GM18870 (cell line): Measurements from ENCODE around the gene HLA-DRB1.
"Not testable (repeated sequence)": the region's sequence is repeated elsewhere in the genome, so short reads cannot be mapped to it uniquely, and the experiment has no call there.

Experiments used
- ATAC-seq: cut with Tn5 transposase; IDR thresholded peaks from one replicate; pipeline ENCODE4 v1.9.1; 2021; ENCODE audit warnings: moderate library complexity; ENCODE audit not compliant: unreplicated experiment

The HLA-DRB1 gene

DNA sequence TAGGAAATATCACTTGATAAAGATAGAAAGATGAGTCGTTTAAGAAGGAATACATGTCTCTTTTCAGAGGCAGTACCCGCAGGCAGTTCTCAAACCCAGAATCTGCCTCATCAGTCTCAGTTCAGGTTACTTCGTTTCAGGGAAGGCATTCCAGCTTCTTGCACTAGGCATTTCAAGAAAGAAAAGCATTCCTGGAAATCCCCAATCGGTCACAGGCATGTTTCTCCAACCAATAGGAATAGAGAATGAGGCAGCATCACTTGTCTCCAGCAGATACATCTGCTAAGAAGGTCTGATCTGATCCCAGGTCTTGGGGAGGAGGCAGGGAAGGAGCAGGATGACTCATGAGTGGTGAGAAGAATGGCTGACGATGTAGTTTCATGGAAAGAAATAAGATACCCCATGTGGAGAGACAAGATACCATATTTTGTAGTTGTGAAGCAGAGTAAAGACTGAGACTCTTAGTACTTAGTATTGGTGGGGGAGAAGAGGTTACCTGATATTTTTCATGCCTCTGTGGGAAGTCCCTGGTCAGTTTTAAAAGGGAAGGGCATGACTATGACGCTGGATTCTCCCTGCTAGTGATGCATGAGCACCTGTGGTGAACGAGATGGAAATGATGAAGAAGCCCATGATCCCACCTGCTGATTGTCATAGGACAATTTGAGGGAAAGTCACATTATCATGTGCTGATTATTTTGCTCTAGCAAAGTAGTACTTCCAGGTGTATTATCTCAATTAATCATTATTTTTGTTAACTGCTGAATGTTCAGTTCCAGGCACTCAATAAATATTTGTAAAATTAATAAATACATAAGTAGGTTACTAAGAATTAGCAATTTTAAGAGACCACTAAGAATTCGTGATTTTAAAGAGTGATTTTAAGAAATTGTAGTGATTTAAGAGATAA, 20.3 kb upstream of the HLA-DRB1 start:
- ATAC-seq = peak; percentile 81

DNA sequence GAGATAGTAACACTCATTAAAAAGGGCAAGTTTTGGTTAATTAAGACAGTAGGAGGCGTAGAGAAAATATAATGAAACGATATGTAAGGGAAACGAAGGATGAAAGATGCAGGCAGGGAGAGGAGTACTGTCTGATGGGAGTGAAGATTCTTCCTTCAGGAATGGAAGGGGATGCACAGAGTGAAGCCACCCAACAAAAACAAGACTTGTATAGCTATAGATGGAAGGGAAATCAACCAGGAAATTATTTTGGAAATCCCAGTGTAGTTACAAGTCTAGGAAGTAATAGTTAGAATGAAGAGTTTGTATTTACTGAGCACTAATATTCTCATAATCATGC, 19.7 kb upstream of the HLA-DRB1 start:
- no peak for ATAC-seq

GRCh38 chr6:32608362-32608761, 18.7 kb upstream of the HLA-DRB1 start:
- ATAC-seq = no peak

GRCh38 chr6:32607988-32608298, 18.3 kb upstream of the HLA-DRB1 start:
- ATAC-seq = no peak

DNA sequence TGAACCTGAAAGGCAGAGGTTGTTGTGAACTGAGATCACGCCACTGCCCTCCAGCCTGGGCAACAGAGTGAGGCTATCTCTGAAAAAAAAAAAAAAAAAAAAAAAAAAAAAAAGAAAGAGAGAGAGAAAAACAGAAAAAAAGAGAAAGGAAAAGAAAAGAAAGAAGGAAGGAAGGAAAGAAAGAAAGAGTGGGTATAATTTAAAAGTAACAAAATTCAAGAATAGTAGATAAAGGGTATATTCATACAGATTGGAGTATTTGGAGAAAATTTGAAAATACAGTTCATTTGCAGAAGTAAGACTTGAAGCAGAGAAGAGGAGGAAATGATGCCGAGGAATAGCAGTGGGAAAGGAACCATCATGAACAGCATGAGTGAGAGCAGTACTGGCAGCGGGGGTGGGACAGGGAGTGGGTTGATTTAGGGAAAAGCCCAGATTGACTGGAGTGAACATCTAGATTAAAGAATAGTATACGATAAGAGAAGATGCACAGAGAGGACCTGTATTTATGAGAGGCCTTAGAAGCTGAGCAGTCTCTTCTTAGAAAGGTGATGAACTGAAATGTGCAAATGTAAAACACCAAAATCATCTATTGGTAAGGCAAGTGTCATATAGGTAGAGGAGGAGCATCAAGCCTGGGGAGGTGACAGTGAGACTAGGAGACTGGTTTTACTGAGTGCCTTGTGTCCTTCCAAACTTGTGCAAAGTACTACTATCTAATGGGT, 17.8 kb upstream of the HLA-DRB1 start:
- ATAC-seq = no peak

DNA sequence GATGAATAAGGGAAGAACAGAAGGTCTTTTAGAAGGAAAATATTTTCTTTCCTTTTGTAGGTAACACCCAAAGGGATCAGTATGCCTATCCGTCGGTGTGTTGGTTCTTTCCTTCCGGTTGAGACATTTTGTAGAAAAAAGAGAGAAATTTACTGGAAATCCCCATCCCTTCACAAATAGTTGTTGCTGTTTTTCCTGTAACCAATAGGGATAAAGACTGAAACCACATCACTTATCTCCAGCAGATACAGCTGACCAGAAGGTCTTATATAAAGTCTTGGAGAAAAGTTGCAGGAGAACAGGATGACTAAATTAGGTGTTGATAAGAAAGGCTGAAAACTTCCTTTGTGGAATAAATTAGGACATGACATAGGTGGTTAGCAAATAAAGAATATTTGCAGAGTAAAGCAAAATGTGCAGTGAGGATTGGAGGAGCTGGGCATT, 14.8 kb upstream of the HLA-DRB1 start:
- no peak for ATAC-seq

GRCh38 chr6:32603888-32604287, 14.2 kb upstream of the HLA-DRB1 start:
- no peak for ATAC-seq

DNA sequence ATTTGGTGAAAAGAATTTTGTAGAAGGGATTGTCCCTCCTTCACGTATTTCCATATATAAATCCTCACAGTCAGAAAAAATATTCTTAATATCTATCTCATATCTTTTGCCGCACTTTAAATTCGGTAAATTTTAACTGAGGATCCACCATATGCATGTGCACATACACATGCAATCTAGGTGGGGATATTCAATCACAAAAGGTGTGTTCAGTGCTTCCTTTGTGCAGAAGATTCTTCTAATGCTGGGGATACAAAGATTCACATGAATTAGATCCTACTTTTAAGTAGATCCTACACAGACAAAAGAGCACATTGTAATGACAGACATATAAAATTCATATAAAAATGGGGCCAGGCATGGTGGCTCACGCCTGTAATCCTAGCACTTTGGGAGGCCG, 13.6 kb upstream of the HLA-DRB1 start:
- no peak for ATAC-seq

DNA sequence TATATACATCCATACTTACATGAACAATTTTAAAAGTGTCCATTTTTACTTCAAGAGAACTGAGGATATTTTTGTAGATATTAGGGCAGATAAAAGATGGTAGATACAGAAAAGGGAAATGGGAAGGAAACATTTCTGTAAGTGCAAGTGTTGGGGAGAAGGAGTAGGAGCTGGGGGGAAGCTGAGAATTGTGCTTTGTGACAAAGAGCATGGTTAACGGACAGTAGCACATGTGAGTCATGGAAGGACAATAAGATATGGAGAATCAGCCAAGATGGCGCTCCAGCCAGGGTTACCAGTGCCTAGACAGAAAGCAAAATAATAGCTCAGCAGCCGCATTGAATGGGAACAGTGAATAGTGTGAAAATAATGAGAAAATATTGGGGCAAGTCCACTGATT, 12.7 kb upstream of the HLA-DRB1 start:
- no peak for ATAC-seq

DNA sequence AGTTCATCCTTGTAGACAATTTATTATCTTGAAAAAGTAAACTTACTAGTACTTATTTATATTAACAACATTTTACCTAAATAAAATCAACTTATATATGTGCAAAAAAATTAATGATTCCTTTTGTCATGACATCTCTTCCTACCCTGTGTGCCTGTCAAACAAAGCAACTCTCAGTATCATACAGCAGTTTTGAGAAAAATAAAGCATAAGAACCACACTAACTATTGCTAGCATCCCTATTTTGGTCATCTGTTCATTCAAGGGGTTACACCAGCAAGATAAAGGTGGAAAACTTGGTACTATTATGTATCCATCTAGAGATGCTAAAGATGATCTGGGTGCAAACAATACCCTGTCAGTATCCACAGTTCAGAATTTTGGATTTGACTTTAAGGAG, 7.4 kb upstream of the HLA-DRB1 start:
- no peak for ATAC-seq

GRCh38 chr6:32590713-32591112, 1.1 kb upstream of the HLA-DRB1 start:
- ATAC-seq = not testable (repeated sequence)

- ATAC-seq = no peak
Measured at GRCh38 chr6:32588156-32588555, 1.5 kb downstream of the HLA-DRB1 start.

DNA sequence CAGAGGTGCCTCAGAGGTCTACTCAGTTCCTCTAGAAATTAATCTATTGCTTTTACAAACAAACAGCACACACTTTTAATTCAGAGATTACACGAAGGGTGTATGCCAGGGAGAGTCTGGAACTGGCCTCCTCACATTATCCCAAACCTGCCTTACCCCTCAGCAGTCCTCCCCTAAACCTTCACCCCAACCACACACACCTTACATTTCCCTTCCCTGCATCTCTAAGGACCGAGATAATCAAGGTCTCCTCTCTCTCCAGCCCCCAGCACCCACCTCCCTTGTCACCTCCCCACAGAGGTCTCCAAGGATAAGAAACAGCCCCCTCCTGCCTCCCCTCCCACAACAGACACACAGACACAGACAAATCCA, 6.1 kb downstream of the HLA-DRB1 start:
- no peak for ATAC-seq

- ATAC-seq = no peak
Measured at GRCh38 chr6:32581315-32582095, 8.1 kb downstream of the HLA-DRB1 start.

- no peak for ATAC-seq
Measured at GRCh38 chr6:32580593-32580992, 9.1 kb downstream of the HLA-DRB1 start.

GRCh38 chr6:32578962-32579361, 10.7 kb downstream of the HLA-DRB1 start:
- ATAC-seq = no peak

- not testable (repeated sequence) for ATAC-seq
Measured at GRCh38 chr6:32577493-32577892, 12.2 kb downstream of the HLA-DRB1 start.

- ATAC-seq = no peak
Measured at GRCh38 chr6:32576250-32576649, 13.4 kb downstream of the HLA-DRB1 start.

GRCh38 chr6:32570363-32570905, 19.2 kb downstream of the HLA-DRB1 start:
- no peak for ATAC-seq

DNA sequence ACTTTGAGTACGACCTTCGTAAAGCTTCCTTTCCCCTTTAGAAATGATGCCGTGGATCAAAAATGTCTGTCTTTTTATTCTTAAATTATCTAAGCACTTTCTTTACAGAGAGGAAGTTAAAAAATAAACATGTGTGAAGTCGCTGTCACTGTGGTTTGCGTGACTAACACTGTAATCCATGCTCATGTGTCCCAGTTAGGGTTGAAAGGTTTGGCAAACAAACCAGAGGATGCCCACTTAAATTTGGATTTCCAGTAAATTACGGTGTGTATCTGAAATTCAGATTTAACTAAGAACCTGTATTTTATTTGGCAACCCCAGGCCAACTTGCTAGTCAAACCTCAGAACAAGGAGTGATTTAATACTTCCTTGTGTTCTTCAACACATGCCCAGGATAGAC, 21.1 kb downstream of the HLA-DRB1 start:
- ATAC-seq = no peak

DNA sequence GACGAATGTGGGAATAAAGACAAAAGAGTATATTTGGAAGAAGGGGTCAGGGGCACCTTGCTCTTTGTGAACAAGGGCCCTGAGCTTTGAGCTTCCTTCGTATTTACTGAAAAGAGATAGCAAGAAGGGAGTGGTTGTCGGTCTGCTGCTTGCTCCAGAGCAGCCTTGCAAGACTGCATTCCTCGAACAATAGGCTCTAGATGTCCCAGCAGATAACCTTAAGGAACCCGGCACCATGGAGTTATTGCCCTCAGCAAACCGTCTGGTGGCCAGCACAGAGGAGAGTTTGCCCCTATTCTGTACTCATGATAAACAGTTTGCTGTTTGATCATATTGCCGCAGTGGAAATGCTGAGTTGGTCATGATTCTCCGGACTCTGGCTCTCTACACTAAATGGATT, 22.7 kb downstream of the HLA-DRB1 start:
- ATAC-seq = no peak
